H1 (cell line): ENCODE measurements around the gene LRRC26. TPM values are rescaled to one million over a fixed set of nuclear protein-coding genes. Genes with fewer than 3 reads are reported as not detected.

Source experiments
- CTCF ChIA-PET: fragments of 300-600 bp; sonication (Branson Sonifier 250); formaldehyde crosslinking; loops from one replicate; lab custom pipeline; 2021; ENCODE audit not compliant: partially characterized antibody; lab: Charles Lee
- POLR2A ChIA-PET: fragments of 300-600 bp; sonication (Branson Sonifier 250); formaldehyde crosslinking; loops from one replicate; lab custom pipeline; 2021; ENCODE audit warnings: inconsistent platforms; ENCODE audit not compliant: partially characterized antibody; lab: Charles Lee
- DNase-seq, 2 experiments: peaks; one replicate each; pipeline versions ENCODE4 v3.0.0 to v3.0.0-alpha.2; 2010 to 2022; ENCODE audit warnings: low spot score in 2 of 2, low read depth in 1 of 2, mixed read lengths in 1 of 2
- FAIRE-seq: peaks from 2 replicates; lab custom pipeline; 2011; peaks lifted over from hg19 to GRCh38; lab: Jason Lieb, UNC
- H2AFZ ChIP-seq: 2 replicates; pipeline ENCODE4 v1.8.1; 2012; ENCODE audit warnings: low read length, inconsistent platforms
- H2AK5ac ChIP-seq: 2 replicates; pipeline ENCODE4 v1.6.1; 2013; ENCODE audit warnings: low read depth, low read length
- H2BK120ac ChIP-seq: replicated peaks from 2 replicates; pipeline ENCODE3; 2013; ENCODE audit warnings: low read depth, low read length, inconsistent platforms
- H2BK12ac ChIP-seq: 2 replicates; pipeline ENCODE4 v1.6.1; 2013; ENCODE audit warnings: low read depth, low read length
- H2BK15ac ChIP-seq: 2 replicates; pipeline ENCODE4 v1.6.1; 2013; ENCODE audit warnings: low read length
- H2BK20ac ChIP-seq: 2 replicates; pipeline ENCODE4 v1.6.1; 2013; ENCODE audit warnings: low read length
- H2BK5ac ChIP-seq: 2 replicates; pipeline ENCODE4 v1.6.1; 2013; ENCODE audit warnings: low read depth, low read length
- H3K14ac ChIP-seq: 2 replicates; pipeline ENCODE4 v1.6.1; 2013; ENCODE audit warnings: inconsistent platforms; ENCODE audit not compliant: insufficient read length
- H3K18ac ChIP-seq: 2 replicates; pipeline ENCODE4 v1.6.1; 2013; ENCODE audit warnings: low read length; ENCODE audit errors: extremely low read depth
- H3K23ac ChIP-seq: 2 replicates; pipeline ENCODE4 v1.6.1; 2013; ENCODE audit warnings: inconsistent platforms; ENCODE audit not compliant: insufficient read length
- H3K23me2 ChIP-seq: 2 replicates; pipeline ENCODE4 v1.6.1; 2013; ENCODE audit warnings: low read depth, low read length
- H3K27ac ChIP-seq: 2 replicates; pipeline ENCODE4 v1.6.1; 2011; ENCODE audit warnings: low read depth, low read length, inconsistent platforms
- H3K27me3 ChIP-seq, 4 experiments: replicated peaks in 1 of 4; 1 replicate in 1 of 4; 2 replicates in 3 of 4; pipeline versions ENCODE4 v1.6.1 to v1.8.1; 2011 to 2013; ENCODE audit warnings: low read length in 3 of 4, mild to moderate bottlenecking in 3 of 4, inconsistent platforms in 2 of 4, mixed read lengths in 2 of 4, moderate library complexity in 1 of 4; ENCODE audit not compliant: control insufficient read depth in 3 of 4, insufficient read depth in 3 of 4; ENCODE audit errors: extremely low read depth in 1 of 4
- H3K36me3 ChIP-seq, 4 experiments: 2 replicates each; pipeline versions ENCODE4 v1.6.1 to v1.8.1; 2011 to 2013; ENCODE audit warnings: mild to moderate bottlenecking in 4 of 4, low read length in 3 of 4, moderate library complexity in 2 of 4, control low read depth in 1 of 4, inconsistent platforms in 1 of 4; ENCODE audit not compliant: insufficient read depth in 4 of 4, control insufficient read depth in 2 of 4
- H3K4ac ChIP-seq: replicated peaks from 2 replicates; pipeline ENCODE3; 2013; ENCODE audit warnings: low read length, low read depth, mixed read lengths, inconsistent platforms; ENCODE audit not compliant: insufficient read length
- H3K4me1 ChIP-seq, 4 experiments: replicated peaks in 1 of 4; 1 replicate in 1 of 4; 2 replicates in 3 of 4; pipeline versions ENCODE4 v1.6.1 to v1.8.1; 2011 to 2013; ENCODE audit warnings: low read length in 3 of 4, inconsistent platforms in 2 of 4, mixed read lengths in 1 of 4; ENCODE audit not compliant: insufficient read depth in 4 of 4, control insufficient read depth in 3 of 4
- H3K4me2 ChIP-seq, 2 experiments: 2 replicates each; pipeline versions ENCODE4 v1.6.1 to v1.8.1; 2011 to 2013; ENCODE audit warnings: low read depth in 2 of 2, low read length in 2 of 2, control low read depth in 1 of 2, inconsistent platforms in 1 of 2, mild to moderate bottlenecking in 1 of 2; ENCODE audit not compliant: insufficient read depth in 1 of 2
- H3K4me3 ChIP-seq, 4 experiments: fragments of 200-600, 300-600 bp in 1 of 4; sonication (generic), shearing (Covaris generic), sonication (Bioruptor Twin) in 1 of 4; 2 replicates each; pipeline versions ENCODE4 v1.5.1 to v1.8.1; 2011 to 2016; ENCODE audit warnings: low read length in 4 of 4, low read depth in 3 of 4, control low read depth in 2 of 4, inconsistent platforms in 2 of 4, mild to moderate bottlenecking in 2 of 4, mixed read lengths in 1 of 4, moderate library complexity in 1 of 4; ENCODE audit not compliant: insufficient read depth in 2 of 4; ENCODE audit errors: extremely low read depth in 1 of 4
- H3K56ac ChIP-seq: replicated peaks from 2 replicates; pipeline ENCODE3; 2013; ENCODE audit warnings: low read depth, mild to moderate bottlenecking, mixed read lengths, low read length, inconsistent platforms; ENCODE audit not compliant: insufficient read length
- H3K79me1 ChIP-seq: 2 replicates; pipeline ENCODE4 v1.6.1; 2013; ENCODE audit warnings: low read depth, low read length, control low read depth
- H3K79me2 ChIP-seq, 2 experiments: 2 replicates each; pipeline versions ENCODE4 v1.6.1 to v1.8.1; 2012 to 2013; ENCODE audit warnings: low read length in 2 of 2, mild to moderate bottlenecking in 2 of 2, inconsistent platforms in 1 of 2; ENCODE audit not compliant: insufficient read depth in 2 of 2, control insufficient read depth in 1 of 2
- H3K9ac ChIP-seq, 4 experiments: replicated peaks in 1 of 4; 1 replicate in 1 of 4; 2 replicates in 3 of 4; pipeline versions ENCODE4 v1.6.1 to v1.8.1; 2011 to 2013; ENCODE audit warnings: low read depth in 3 of 4, low read length in 3 of 4, control low read depth in 2 of 4, mild to moderate bottlenecking in 2 of 4, moderate library complexity in 2 of 4, inconsistent platforms in 1 of 4; ENCODE audit errors: extremely low read depth in 1 of 4
- H3K9me3 ChIP-seq, 2 experiments: 2 replicates each; pipeline versions ENCODE4 v1.6.1 to v1.8.1; 2012 to 2013; ENCODE audit warnings: mild to moderate bottlenecking in 2 of 2, moderate library complexity in 2 of 2, control low read depth in 1 of 2, inconsistent platforms in 1 of 2, low read depth in 1 of 2, low read length in 1 of 2, mixed read lengths in 1 of 2; ENCODE audit not compliant: insufficient read depth in 2 of 2
- H4K20me1 ChIP-seq, 2 experiments: replicated peaks in 1 of 2; 2 replicates each; pipeline versions ENCODE3 to v1.8.1; 2011 to 2013; ENCODE audit warnings: inconsistent platforms in 2 of 2, low read length in 2 of 2, mild to moderate bottlenecking in 1 of 2; ENCODE audit not compliant: insufficient read depth in 2 of 2, control insufficient read depth in 1 of 2
- H4K5ac ChIP-seq: 2 replicates; pipeline ENCODE4 v1.6.1; 2013; ENCODE audit warnings: low read length, low read depth, mixed read lengths, inconsistent platforms; ENCODE audit not compliant: insufficient read length
- H4K8ac ChIP-seq: 2 replicates; pipeline ENCODE4 v1.8.0; 2013; ENCODE audit warnings: mild to moderate bottlenecking, moderate library complexity, low read length, inconsistent platforms; ENCODE audit not compliant: insufficient read depth; ENCODE audit errors: extremely low read depth
- H4K91ac ChIP-seq: replicated peaks from 2 replicates; pipeline ENCODE3; 2013; ENCODE audit warnings: low read length, mixed read lengths, inconsistent platforms; ENCODE audit not compliant: insufficient read length
- WGBS, 2 experiments: shearing (Covaris generic) in 1 of 2; methylation state at CpG; one replicate each; pipeline versions ENCODE4 v1.1.6 to v1.1.7; 2013 to 2015; ENCODE audit warnings: low lambda C conversion rate in 2 of 2, mixed read lengths in 2 of 2, inconsistent platforms in 1 of 2, low coverage in 1 of 2, missing lambda C conversion rate in 1 of 2; ENCODE audit not compliant: insufficient replicate concordance in 2 of 2, insufficient coverage in 1 of 2, insufficient read length in 1 of 2; ENCODE audit errors: extremely low coverage in 1 of 2, missing lambda C conversion rate in 1 of 2; 5-methylcytosine and 5-hydroxymethylcytosine counted together
- polyA plus RNA-seq, 7 experiments: library from polyadenylated mRNA; depleted of rRNA in 3 of 7; stranded (reverse) in 5 of 7; unstranded in 2 of 7; fragments of >200 nt in 5 of 7; fragments of 200-250 nt in 2 of 7; gene quantifications; 1 replicate in 5 of 7; 2 replicates in 1 of 7; 4 replicates in 1 of 7; pipeline versions ENCODE4 v1.2.1 to v1.2.3, GENCODE V29; 2011 to 2013; ENCODE audit warnings: missing spikeins in 2 of 7, mixed read lengths in 2 of 7
- total RNA-seq: library from RNA; stranded (reverse); fragmentation: NEBNext Ultra II Directional; extraction: Animal tissue kit (Norgen Biotek cat#: 25700); gene quantifications from 2 replicates; pipeline ENCODE4 v1.2.1, GENCODE V29; 2021

Gene LRRC26
- total and polyA plus RNA-seq, 2 of the 8 experiments (the other 6 are each of a cell fraction or from before 2014, with no cell fraction given): 0.34 to 0.85 TPM

GRCh38 chr9:137194388-137194787, 24.5 kb upstream of the LRRC26 start:
- no peak overlapping the region for H3K4me3 ChIP-seq
- H3K4me1 ChIP-seq: peaks cover 0 to 27% (median 15%) of the 10 kb centered on the region in 4 experiments; a peak in 6 of 7 replicates
- DNase-seq: no peak
- no peak for FAIRE-seq
- H3K4me2 ChIP-seq: no peak overlapping the region
- H3K23me2 ChIP-seq: no peaks in the 10 kb centered on the region; the same call in 1 of the 2 replicates
- H3K4ac ChIP-seq: no peak overlapping the region
- H3K56ac ChIP-seq: no peak overlapping the region
- H4K5ac ChIP-seq: no peak overlapping the region
- no peaks in the 10 kb centered on the region for H3K27me3 ChIP-seq
- H2BK5ac ChIP-seq: peak overlapping the region; percentile 60; the same call in 1 of the 2 replicates
- H3K14ac ChIP-seq: no peak overlapping the region
- no peak overlapping the region for H2BK15ac ChIP-seq
- peaks cover 0 to 4% (median 1%) of the 10 kb centered on the region in 4 experiments; a peak in 2 of 8 replicates for H3K36me3 ChIP-seq
- H3K18ac ChIP-seq: no peak overlapping the region
- no peak overlapping the region for H3K23ac ChIP-seq
- H3K9ac ChIP-seq: no peak overlapping the region; a peak in 1 of 7 replicates
- peaks cover 15 to 36% of the 10 kb centered on the region in 2 experiments for H4K20me1 ChIP-seq
- H4K8ac ChIP-seq: peak overlapping the region; percentile 36; the same call in 1 of the 2 replicates
- CTCF ChIA-PET: interaction anchor here (1.2 to 14.0 kb wide), 8 partner anchors 7 to 76 kb away, joined by 3 to 204 read pairs (median 7); partner anchors contain the start of genes CYSRT1, NDOR1, RNF208 and RNF224
- peaks cover 0 to 30% of the 10 kb centered on the region in 2 experiments; a peak in 1 of 4 replicates for H3K79me2 ChIP-seq
- H4K91ac ChIP-seq: no peak overlapping the region
- H2BK12ac ChIP-seq: no peak overlapping the region
- no peaks in the 10 kb centered on the region for H3K9me3 ChIP-seq
- no peak overlapping the region for H2BK20ac ChIP-seq
- POLR2A ChIA-PET: interaction anchor here (0.9 to 11.0 kb wide), 8 partner anchors 12 to 65 kb away, joined by 3 to 107 read pairs (median 6); partner anchors contain the start of genes LRRC26, NDOR1, TMEM203 and TUBB4B
- no peak overlapping the region for H2BK120ac ChIP-seq
- no peak overlapping the region for H2AFZ ChIP-seq
- WGBS, 2 experiments: 77% methylated on average over 10 of the region's 16 CpGs; no CpG with 5 or more reads in 1 of the 2 experiments
- H2AK5ac ChIP-seq: no peak overlapping the region
- H3K27ac ChIP-seq: peak overlapping the region; percentile 19; the same call in 1 of the 2 replicates
- H3K79me1 ChIP-seq: peaks cover 24% of the 10 kb centered on the region
